Activated effector memory CD4-positive, alpha-beta T cell treated with anti-CD3 and anti-CD28 coated beads, Interleukin-2, amount 50 U/mL, for 16 hours (primary cell): ENCODE measurements around the gene PPP3CA.

Experiments used
- DNase-seq: peaks from one replicate; pipeline ENCODE4 v3.0.0-alpha.2; 2020

PPP3CA gene

DNA sequence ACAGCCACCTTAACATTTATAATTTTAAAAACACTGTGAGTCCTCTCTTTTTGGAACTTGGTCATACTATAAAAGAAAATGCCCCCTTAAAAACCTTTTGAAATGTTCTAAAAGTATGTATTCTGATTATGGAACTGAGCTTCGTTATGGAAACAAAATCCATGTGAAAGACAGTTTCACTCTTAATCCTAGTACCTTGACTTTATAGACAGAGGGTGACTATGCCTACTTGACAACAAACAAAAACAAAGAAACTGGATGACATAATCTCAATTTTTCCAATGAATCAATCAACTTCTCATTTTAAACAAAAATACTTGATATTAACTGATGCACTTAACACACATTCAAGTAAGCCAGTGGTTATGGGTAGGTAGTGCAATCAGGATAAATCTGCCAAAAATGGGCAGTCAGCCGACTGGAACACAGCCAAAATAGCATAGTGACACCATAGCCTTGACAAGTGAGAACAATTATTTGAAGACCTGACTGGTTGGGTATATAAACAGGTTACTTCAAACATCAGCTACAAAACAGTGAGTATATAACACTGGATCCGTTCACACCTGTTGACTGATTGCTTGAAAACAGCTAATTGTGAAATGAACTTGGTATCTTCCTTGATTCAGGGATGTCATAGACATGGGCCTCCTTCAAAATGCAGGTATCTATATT lies 265.5 kb downstream of the PPP3CA start:
- DNase-seq = no peak

DNA sequence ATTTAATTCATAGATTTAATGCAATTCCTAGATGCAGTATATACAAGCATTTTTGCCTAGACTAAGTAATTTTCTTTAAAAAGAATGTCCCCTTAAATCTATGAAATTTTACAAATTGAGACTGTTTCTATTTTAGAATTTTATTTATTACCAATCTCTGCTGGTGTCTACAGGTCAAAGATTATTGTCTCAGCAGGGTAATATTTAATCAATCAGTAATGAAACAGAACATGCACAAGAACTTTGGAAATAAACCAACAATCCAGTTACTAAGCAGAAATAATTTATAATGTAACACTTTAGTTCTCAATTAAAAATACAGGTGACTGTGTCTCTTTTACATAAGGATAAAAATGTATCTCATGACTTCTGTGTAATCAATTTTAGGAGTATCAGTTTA lies 266.2 kb downstream of the PPP3CA start:
- DNase-seq = no peak

DNA sequence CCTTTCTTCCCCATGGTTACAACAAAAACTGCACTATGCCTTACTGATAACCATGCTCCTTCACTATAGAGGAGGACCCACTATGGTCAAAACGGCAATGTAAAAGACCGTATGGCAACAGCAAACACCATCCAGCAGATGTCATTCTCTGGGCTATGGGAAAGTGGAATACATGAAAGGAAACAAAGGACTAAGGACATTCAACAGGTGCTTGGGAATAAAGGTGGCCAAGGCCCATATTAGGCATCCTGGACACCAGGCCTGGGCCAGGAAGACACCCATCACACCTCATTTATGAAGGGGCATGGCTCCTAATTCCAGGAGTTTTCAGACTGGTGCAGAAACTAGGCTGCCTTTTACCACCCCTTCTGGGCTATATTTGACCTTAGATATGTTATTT lies 268.4 kb downstream of the PPP3CA start:
- DNase-seq = no peak

DNA sequence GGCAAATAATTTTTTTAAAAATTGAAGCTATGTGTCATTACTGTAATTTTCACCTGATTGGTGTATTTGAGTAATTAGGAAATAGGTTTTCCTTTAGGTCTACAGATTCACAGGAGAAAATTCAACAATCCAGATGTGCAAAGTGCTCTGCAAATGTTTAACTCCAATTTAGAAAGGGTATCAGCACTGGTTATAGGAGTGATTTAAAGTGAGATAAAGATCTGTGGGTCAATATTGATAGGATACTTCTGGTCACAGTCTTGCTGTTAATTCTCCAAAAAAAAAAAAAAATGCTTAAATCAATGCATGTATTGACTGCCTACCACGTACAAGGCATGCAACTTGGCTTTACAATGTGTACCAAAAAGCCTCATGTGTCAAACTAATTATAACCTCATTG lies 271.3 kb downstream of the PPP3CA start:
- no peak for DNase-seq

DNA sequence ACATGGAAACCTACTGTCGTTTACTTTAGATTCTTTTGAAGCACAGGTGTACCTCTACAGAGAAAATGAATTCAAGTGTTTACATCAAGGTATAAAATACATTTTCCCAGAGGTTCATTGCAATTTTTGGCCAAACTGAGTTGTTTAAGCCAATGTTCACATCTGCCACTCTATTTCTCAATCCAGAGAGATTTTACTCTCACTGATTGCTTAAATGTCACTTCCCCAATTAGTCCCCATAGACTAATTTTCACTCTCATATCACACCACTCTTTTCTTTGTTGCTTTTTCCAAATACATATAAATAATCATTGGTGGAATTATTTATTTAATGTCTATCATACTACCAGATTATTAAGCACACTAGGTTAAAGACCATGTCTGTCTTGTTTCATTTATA lies 271.8 kb downstream of the PPP3CA start:
- no peak for DNase-seq

DNA sequence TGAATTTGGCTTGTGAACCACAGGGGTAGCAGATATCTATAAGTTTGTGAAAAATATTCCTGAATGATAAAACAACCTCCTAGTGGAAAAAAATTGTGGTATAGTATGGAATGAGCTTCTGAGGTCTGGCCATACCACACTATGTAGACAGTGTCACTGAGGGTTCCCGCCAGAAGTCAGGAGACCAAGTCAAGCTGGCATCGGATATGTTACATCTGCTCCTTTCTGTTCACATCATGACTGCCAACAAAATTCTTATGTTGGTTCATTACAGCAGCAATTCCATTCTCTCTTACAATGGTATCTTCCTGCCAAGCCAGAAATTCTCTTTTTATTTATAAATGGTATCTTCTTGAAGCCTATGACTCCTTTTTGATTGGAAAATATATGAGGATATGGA lies 273.0 kb downstream of the PPP3CA start:
- DNase-seq = no peak

DNA sequence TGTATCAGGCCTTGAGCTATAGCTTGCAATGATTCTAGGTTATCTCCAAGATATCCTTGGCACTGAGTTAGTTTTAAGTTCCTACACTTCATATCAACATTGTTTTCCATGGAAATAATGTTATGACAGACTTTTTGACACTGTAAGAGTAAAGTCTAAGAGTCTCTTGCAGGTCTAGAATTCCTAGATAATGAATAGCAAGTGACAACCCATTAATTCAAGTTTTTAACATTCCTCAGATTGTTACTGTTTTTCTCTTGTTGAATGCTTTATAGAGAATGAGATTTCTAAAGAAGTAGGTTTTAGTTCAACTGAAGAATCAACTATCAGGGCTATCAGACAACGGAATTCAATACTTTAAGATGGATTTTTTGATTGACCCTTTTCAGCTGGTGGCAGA lies 276.1 kb downstream of the PPP3CA start:
- DNase-seq = no peak

DNA sequence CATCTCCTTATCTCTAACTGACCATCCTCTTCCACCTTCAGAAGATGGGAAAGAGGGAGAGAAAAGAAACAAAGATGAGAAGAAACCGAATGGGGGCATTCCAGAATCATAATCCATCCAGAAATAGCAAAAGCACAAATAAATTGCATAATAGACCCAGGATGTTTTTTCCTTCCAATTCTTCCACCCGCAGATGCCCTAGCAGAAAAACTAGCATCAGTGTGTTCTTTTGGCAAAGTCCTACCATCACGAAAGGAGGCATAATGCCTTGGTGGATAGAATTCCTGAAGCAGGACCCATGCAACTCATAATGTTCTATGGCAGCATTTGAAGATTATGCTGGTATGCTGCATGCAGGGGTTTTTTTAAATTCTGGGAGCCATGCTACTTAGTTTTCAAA lies 279.2 kb downstream of the PPP3CA start:
- no peak for DNase-seq

DNA sequence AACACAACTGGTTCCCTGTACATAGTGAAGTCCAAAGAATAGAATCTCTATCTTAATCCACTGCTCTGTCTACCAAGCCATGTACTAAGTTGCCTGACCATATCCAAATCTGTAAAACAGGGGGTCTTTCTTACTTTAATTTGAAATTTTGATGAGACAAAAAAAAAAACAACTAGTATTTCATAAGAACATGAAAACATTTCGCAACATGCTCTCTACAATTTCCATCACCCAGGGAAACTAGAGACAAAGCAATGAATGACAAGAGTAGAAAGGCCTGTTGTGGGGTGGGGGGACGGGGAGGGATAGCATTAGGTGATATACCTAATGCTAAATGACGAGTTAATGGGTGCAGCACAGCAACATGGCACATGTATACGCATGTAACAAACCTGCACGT lies 279.9 kb downstream of the PPP3CA start:
- DNase-seq = no peak

DNA sequence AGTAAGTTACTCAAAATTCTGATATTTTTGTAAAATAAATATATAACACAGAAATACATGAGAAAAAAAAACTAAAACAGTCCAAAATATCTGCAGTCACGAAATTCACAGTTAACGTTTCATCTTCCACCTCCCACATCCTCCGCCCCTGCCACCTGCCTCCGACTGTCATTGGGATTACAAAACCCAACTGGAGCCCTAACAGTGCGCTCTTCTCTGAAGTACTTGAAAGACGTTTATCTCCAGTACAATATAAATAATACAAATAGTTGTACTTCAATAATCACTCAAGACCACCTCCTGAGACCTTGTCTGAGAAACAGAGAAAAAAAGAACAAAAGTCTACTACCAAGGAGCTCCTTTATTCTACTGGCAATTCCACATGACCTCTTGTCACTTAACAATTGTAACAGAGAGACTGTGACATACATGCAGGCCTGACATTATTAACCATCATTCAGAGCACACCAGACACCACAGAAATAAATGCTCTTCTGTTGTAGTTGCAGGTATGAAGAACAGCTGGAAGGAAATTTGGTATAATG lies 280.6 kb downstream of the PPP3CA start:
- no peak for DNase-seq

DNA sequence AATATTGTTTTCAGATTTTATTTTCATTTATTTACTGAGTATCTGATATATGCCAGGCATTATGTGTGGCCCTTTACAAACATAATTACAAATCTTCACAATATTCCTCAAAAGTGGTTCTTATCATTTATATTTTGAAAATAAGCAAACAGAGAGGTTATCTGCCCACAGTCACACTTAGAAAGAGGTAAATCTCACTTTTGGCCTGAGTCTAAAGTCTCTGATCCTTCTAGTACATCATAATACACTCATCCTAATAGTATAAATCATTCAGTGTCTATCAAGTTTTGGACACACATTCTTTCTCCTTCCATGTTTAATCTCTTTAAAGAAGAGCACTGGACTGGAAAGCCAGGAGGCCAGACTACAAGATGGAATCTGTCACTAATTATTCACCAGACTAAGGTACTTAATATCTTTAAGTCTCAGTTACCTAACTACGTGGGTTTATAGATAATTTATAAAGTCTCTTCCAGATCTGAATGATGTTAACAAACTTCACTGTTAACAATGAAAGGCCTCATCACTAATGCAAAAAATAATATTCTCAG lies 281.3 kb downstream of the PPP3CA start:
- no peak for DNase-seq

DNA sequence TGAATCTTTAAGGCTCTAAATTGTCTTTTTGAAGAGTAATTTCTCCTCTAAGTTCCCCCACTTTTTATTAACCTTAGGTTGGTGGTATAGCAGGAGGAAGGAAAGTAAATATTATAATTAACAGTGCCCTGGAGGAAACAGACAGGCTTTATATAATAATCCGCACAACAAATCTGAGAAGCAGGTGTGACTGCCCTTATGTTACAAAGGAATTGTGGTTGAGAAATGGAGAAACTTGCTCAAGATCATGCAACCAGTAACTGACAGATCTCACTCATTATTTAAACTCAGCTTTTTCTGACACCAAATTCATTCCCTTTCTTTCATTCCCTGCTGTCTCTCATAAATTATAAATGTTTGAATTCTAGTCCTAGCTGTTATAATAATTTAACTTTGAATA lies 282.0 kb downstream of the PPP3CA start:
- no peak for DNase-seq

DNA sequence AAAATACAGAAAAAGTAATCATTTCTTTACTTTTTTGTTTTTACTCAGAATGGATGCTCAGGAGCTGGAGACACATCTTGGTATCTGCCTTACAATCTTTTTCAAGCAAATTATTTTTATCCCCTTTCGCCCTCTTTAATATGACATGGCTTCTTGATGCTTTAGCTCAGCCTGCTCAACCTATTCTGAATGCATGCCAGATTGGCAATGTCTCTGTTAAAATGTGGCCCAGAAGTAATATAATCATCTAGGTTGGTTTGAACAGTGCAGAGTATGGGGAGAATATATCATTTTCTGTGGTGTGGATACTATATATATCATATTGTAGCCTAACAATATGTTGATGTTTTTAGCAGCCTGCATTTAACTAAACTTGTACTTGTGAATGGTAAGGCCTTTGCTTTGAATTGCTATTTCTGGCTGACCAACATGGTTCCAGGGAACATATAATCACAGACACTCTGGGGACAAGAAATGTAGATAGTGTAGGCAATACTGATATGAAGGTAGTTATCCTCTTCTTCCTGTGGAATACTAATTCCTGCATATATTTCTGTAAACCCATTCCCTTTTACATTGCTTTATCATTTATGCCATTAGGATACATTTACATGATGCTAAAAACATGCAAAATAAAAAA lies 282.7 kb downstream of the PPP3CA start:
- no peak for DNase-seq

DNA sequence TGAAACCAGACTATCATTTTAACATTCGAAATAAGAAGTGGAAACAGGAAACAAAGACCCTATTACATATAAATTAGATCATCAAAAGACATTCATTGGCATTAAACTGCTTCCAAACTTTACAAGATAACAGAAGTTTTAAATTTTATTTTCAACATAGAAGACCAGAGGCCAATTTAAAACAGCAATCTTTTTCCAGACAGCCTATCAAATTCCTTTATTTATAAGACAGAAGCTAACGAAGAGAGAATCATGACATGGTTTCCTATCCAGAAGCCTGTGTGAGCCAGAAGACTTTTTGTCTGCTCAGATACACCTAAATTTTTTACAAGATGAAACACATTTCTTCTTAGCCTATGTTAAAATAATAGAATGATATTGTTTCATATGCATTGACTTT lies 291.9 kb downstream of the PPP3CA start:
- DNase-seq = no peak

DNA sequence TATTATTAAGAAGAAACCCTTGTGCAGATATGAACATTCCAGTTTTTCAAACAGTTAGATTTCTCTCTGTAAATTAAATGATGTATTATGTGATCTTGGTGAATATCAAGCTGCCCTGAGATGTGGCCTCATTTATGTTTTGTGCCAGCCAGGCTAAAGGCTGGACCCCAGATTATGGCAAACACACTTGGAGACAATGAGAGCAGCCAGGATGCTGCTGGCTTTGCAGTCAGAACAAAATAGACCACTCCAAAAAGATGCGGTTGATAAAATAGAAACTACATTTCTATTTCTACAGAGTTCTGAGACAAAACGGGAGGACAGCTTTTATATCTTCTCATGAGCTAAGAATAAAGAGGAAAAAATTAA lies 296.5 kb downstream of the PPP3CA start:
- DNase-seq = no peak

DNA sequence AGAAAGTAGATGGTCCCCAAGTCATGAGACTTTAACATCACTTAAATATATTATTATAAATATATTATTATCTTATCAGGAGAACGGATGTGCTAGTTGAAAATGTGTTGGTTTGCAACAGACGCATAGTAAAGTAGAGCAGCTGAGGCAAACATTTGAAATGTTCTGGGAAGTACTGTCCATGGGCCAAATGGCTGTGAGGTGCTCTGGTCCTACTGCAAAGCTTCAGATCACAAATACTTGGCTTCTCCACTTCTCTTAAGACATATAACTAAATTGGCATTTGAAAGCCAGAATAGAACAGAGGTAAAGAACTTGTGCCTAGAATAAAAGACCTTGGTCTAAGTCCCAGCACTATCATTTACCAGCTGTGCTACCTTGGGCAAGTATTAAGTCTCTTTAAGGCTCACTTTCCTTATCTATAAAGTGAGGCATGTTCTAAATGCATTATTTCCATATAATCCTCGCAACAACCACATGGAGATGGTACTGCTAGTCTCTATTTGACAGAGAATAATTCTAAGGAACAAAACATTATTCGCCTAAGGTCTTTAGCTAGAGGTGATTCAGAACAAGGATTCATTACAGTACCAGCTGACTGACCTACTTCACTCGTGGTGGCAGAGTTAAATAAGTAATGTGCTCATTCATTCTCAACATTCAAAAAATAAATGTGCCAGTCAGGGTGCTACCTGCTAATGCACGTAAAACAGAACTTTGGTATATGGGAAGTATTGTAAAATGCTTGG lies 297.1 kb downstream of the PPP3CA start:
- DNase-seq = no peak

DNA sequence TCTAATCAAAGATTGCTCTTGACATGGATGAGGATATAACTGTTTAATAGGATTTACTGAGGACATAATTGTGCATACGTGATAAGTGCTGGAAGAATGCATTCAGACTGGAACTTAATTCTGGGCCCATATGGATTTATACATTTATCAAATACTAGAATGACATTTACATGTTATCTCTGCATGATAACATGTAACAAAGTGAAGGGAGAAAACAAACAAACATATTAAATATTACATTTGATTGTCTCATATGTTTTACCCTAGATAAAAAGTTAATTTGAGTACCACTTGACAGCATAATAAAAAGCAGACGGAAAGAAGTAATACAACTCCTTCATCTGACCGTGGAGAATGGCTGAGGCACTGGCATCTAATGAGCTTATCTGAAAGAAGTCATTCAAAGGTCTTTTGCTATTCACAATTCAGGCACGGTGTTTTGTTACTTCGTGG lies 297.8 kb downstream of the PPP3CA start:
- no peak for DNase-seq

DNA sequence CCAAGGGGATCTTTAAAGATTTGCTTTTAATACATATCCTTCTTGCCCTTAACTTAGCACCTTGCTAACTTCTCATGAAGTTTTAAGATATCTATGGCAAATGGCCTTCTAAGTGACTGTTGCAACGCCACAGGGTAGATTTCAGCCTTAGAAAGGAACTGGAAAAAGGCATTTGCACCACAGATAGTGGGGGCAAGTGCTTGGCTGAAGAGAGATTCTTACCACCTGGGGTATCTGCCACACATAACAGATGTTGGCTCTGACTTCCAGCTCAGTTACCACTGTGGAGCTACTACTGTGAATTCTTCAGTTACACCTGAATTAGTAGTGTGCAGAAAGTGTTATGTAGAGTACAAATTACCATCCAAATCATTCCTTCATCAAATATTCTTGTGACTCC lies 302.6 kb downstream of the PPP3CA start:
- DNase-seq = no peak

DNA sequence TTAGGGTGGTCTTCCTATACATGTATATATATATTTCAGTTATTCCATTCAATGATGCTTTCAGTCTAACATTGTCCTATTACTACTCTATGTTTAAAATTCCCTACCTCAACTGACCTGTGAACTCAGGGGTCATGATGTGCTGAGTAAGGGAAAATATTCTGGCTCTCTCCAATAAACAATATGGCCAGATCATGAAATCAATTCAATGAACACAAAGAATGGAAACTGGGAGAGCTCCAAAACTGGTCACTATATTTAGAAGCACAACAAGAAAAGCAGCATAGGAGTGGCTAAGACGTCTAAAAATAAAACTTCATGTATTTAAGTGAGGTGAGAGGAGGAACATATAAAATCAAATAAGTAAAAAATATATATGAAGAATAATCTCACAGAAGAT lies 304.5 kb downstream of the PPP3CA start:
- DNase-seq = no peak

DNA sequence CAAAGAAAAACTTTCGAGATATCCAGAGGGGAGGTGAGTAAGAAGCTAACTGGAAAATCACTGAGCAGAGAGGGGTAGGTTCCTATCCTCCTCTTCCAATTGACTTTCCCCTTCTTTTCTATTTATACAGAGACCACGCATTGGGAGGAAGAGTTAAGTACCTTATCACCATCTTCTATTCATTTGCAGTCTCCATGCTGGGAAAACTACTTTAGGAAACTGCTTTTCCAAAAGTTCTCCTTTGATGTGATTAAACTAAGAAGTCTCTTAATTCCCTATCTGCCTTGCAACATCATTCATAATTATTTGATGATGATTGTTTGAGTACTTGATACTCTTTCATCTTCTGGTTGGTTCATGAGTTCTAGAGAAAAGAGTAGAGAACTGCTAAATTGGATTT lies 306.6 kb downstream of the PPP3CA start:
- no peak for DNase-seq

DNA sequence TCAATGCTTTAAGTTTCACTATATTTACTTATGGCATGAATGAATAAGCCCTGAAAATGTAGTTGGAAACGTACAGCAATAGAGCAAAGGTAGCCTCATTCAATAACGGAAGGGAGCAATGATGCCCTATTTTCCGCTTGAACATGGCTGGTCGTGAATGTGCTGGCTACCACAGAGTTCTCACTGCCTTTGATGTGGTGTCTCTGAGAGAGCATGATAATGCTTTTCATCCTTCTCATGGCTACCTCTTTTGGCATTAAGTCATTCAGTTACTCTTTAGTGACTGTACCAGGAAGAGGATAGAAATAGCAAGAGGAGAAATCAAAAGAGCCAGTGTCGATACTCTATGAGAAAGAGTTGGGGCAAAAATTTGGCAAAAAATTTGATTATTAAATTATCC lies 308.0 kb downstream of the PPP3CA start:
- peak; percentile 72 for DNase-seq

DNA sequence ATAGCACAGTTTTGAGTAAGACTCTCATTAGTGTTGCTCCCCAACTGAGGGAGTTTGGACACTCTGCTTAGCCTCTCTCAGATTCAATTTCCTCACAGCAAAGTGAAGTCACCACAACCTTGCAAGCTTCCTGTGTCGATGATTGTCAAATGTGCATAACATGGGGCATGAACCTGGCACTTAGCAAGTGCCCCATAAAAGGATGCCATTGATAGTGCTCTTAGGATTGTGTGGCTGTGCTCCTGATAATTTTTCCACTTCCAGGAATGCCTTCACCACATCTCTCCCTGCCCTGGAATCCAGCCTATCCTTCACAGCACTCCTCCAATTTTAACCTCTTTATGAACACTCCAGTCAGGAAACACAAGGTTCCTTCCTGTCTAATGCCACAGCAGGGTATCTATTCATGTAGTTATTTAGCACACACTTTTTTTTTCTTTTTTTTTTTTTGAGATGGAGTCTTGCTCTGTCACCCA lies 309.4 kb downstream of the PPP3CA start:
- no peak for DNase-seq

DNA sequence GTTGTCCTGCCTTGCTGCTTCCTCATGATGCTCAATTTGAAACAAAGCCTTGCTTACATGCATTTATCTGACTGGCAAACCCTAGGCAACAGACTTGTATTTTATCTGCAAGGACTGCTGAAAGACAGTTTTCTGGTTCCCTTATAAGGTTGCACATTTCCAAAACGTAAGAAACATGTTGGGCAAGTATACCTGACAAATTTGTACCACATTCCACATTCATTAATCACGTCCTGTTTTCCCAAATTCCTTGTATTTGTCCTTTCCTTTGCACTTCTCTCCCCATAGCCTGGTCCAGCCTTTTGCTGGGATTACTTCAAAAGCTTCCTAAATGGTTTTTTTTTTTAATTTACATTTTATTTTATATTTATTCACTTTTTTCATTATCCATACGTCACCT lies 310.1 kb downstream of the PPP3CA start:
- DNase-seq = no peak

DNA sequence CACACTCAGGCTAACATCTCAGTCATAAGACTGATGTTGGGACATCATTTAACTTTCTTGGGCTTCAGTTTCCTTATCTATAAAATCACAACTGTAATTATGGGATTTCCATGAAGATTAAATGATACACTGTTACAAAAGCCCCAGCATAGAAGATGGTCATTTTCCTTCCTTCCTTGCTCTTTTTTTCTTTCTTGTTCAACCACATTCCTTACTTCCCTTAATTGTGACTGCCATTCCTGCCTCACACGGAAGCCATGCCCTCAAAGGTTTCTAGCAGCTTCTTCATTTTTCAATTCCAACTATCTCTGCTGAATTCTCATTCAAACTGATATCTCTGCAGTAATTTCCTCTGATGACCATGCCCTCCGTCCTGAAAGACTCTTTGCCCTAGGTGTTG lies 311.8 kb downstream of the PPP3CA start:
- DNase-seq = no peak
